HFFc6 (cell line): ENCODE results near the gene LARGE1. TPM values are rescaled to one million over a fixed set of nuclear protein-coding genes. Genes with fewer than 3 reads are reported as not detected.

ENCODE experiments used
- DNase-seq: peaks from one replicate; pipeline ENCODE4 v3.0.0-alpha.2; 2018
- H3K27ac Mint-ChIP-seq: 2 replicates; pipeline ENCODE4 v1.8.0; 2020; ENCODE audit warnings: mild to moderate bottlenecking, mixed read lengths
- H3K27me3 Mint-ChIP-seq: 2 replicates; pipeline ENCODE4 v1.8.0; 2021; ENCODE audit warnings: mild to moderate bottlenecking, moderate library complexity, mixed read lengths; ENCODE audit not compliant: insufficient read depth
- H3K36me3 Mint-ChIP-seq: 2 replicates; pipeline ENCODE4 v1.8.0; 2021; ENCODE audit warnings: low read depth, mixed read lengths
- H3K4me1 Mint-ChIP-seq: 2 replicates; pipeline ENCODE4 v1.8.0; 2020; ENCODE audit warnings: low read depth, mixed read lengths
- H3K4me3 Mint-ChIP-seq: 2 replicates; pipeline ENCODE4 v1.8.0; 2020; ENCODE audit warnings: mild to moderate bottlenecking, moderate library complexity, mixed read lengths
- H3K9me3 Mint-ChIP-seq: 2 replicates; pipeline ENCODE4 v1.8.0; 2020; ENCODE audit warnings: mild to moderate bottlenecking, mixed read lengths
- CTCF ChIP-seq: fragments of 200-600 bp; sonication (generic); IDR thresholded peaks from 2 replicates; pipeline ENCODE4 v1.5.0; 2021; ENCODE audit warnings: antibody characterized with exemption, mild to moderate bottlenecking
- total RNA-seq, 6 experiments: library from RNA; stranded (reverse); fragmentation: NEBNext Ultra II Directional; extraction: Animal tissue kit (Norgen Biotek cat#: 25700); gene quantifications; 2 replicates in 1 of 6; 3 replicates in 5 of 6; pipeline ENCODE4 v1.2.3, GENCODE V29; 2021

LARGE1 gene
- total RNA-seq, 6 experiments from 2014 or later: 4.9 to 7.3 (median 6.5) TPM

GRCh38 chr22:33866511-33866910, 53.8 kb downstream of the LARGE1 start:
- Mint-ChIP-seq H3K27me3 (no peaks in the 10 kb centered on the region; the same call in 1 of the 2 replicates), H3K9me3 (peaks cover 13% of the 10 kb centered on the region), H3K4me1 (no peaks in the 10 kb centered on the region), H3K4me3 (no peak overlapping the region), H3K36me3 (no peaks in the 10 kb centered on the region), H3K27ac (no peak overlapping the region)
- DNase-seq: no peak
- no peak for TF ChIP-seq CTCF

DNA sequence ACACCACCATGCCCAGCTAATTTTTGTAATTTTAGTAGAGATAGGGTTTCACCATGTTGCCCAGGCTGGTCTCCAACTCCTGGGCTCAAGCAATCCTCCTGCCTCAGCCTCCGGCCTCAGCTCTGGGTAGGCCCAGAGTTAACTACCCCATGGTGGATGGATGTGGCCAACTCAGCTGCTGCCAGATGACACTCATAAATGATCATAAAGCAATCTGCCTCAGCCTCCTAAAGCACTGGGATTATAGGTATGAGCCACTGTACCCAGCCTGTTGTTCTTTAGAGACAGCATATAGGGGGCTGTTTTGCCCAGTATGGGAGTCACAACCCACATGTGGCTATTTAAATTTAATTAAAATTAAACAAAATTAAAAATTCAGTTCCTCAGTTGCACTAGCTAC, 54.3 kb downstream of the LARGE1 start:
- Mint-ChIP-seq H3K27ac (no peak overlapping the region), H3K4me1 (no peaks in the 10 kb centered on the region), H3K36me3 (peaks cover 5% of the 10 kb centered on the region; the same call in 1 of the 2 replicates), H3K27me3 (no peaks in the 10 kb centered on the region), H3K4me3 (no peak overlapping the region), H3K9me3 (peaks cover 18% of the 10 kb centered on the region)
- TF ChIP-seq CTCF: no peak
- no peak for DNase-seq

- H3K4me1 Mint-ChIP-seq: no peaks in the 10 kb centered on the region
- peaks cover 18% of the 10 kb centered on the region for H3K9me3 Mint-ChIP-seq
- H3K27ac Mint-ChIP-seq: no peak overlapping the region
- H3K4me3 Mint-ChIP-seq: no peak overlapping the region
- H3K27me3 Mint-ChIP-seq: no peaks in the 10 kb centered on the region
- no peak for TF ChIP-seq CTCF
- H3K36me3 Mint-ChIP-seq: peaks cover 6% of the 10 kb centered on the region; the same call in 1 of the 2 replicates
- no peak for DNase-seq
These were observed 55.0 kb downstream of the LARGE1 start for GRCh38 chr22:33865248-33865647.

DNA sequence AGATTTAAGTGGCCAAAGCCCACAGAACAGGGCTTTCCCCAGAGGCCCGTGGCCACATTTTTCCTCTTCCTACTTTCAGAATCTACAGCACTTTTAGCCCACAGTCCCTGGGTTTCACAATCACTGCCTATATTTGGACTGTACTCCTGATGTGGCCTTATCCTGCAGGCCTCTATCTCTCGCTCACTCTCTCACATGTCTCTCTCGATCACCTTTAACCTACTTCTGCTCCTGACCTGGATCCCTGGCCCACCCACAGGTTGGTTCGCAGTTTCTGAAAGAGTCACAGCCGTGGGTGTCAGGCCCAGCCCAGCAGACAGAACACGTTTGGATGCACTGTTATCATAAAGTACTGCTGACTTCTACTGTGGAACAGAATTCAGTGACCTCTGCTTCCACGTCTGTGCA, 55.5 kb downstream of the LARGE1 start:
- no peak for DNase-seq
- Mint-ChIP-seq H3K27ac (no peak overlapping the region), H3K4me3 (no peak overlapping the region), H3K9me3 (peaks cover 18% of the 10 kb centered on the region), H3K36me3 (peaks cover 6% of the 10 kb centered on the region; the same call in 1 of the 2 replicates), H3K4me1 (no peaks in the 10 kb centered on the region), H3K27me3 (no peaks in the 10 kb centered on the region)
- no peak for TF ChIP-seq CTCF

GRCh38 chr22:33861216-33861875, 58.9 kb downstream of the LARGE1 start:
- H3K27ac Mint-ChIP-seq: no peak overlapping the region
- no peaks in the 10 kb centered on the region for H3K4me1 Mint-ChIP-seq
- H3K4me3 Mint-ChIP-seq: no peak overlapping the region
- TF ChIP-seq CTCF: no peak
- DNase-seq: no peak
- H3K9me3 Mint-ChIP-seq: peaks cover 23% of the 10 kb centered on the region
- peaks cover 6% of the 10 kb centered on the region; the same call in 1 of the 2 replicates for H3K36me3 Mint-ChIP-seq
- no peaks in the 10 kb centered on the region for H3K27me3 Mint-ChIP-seq
